NT2/D1 (cell line): ENCODE data around the gene AGO4.

ENCODE experiments used
- DNase-seq: peaks from one replicate; pipeline ENCODE4 v3.0.0-alpha.2; 2011; ENCODE audit warnings: low read depth, low spot score
- H3K27me3 ChIP-seq: 2 replicates; pipeline ENCODE4 v1.6.0; 2011; ENCODE audit warnings: mild to moderate bottlenecking; ENCODE audit not compliant: insufficient read length, insufficient read depth
- H3K36me3 ChIP-seq: 2 replicates; pipeline ENCODE4 v1.6.1; 2011; ENCODE audit warnings: mild to moderate bottlenecking, low read length, mixed read lengths; ENCODE audit not compliant: insufficient read depth, insufficient read length
- H3K4me1 ChIP-seq: 2 replicates; pipeline ENCODE4 v1.5.1; 2011; ENCODE audit not compliant: insufficient read depth, insufficient read length
- H3K4me3 ChIP-seq: 2 replicates; pipeline ENCODE4 v1.5.1; 2011; ENCODE audit warnings: low read depth; ENCODE audit not compliant: insufficient read length
- H3K9ac ChIP-seq: 2 replicates; pipeline ENCODE4 v1.6.0; 2011; ENCODE audit warnings: low read depth; ENCODE audit not compliant: insufficient read length
- H3K9me3 ChIP-seq: 2 replicates; pipeline ENCODE4 v1.5.1; 2011; ENCODE audit warnings: mild to moderate bottlenecking, low read length; ENCODE audit not compliant: insufficient read depth
- SUZ12 ChIP-seq: IDR thresholded peaks from 2 replicates; pipeline ENCODE4 v1.6.1; 2011; ENCODE audit not compliant: insufficient read length, insufficient read depth; ENCODE audit errors: extremely low read depth
- YY1 ChIP-seq: IDR thresholded peaks from 2 replicates; pipeline ENCODE4 v1.6.1; 2011; ENCODE audit not compliant: insufficient read length, insufficient read depth
- ZNF274 ChIP-seq: IDR thresholded peaks from 2 replicates; pipeline ENCODE4 v1.6.1; 2011; ENCODE audit warnings: mild to moderate bottlenecking, low read depth, low read length

The AGO4 gene

GRCh38 chr1:35825255-35825654, 17.4 kb downstream of the AGO4 start:
- Histone ChIP-seq H3K4me1 (no peaks in the 10 kb centered on the region), H3K27me3 (no peaks in the 10 kb centered on the region), H3K9ac (no peak overlapping the region), H3K36me3 (peaks cover 29% of the 10 kb centered on the region), H3K4me3 (no peak overlapping the region), H3K9me3 (no peaks in the 10 kb centered on the region)
- no peak for DNase-seq
- no peak for TF ChIP-seq ZNF274
- TF ChIP-seq YY1 = no peak
- TF ChIP-seq SUZ12 = no peak

- H3K9ac ChIP-seq = no peak overlapping the region
- no peak overlapping the region for H3K4me3 ChIP-seq
- H3K27me3 ChIP-seq = no peaks in the 10 kb centered on the region
- no peak for TF ChIP-seq YY1
- no peak for TF ChIP-seq ZNF274
- TF ChIP-seq SUZ12 = no peak
- peaks cover 50% of the 10 kb centered on the region for H3K36me3 ChIP-seq
- H3K9me3 ChIP-seq = peaks cover 6% of the 10 kb centered on the region; the same call in 1 of the 2 replicates
- no peaks in the 10 kb centered on the region for H3K4me1 ChIP-seq
- DNase-seq = no peak
These were observed 24.6 kb downstream of the AGO4 start for GRCh38 chr1:35832276-35832905.

GRCh38 chr1:35833395-35833794, 25.6 kb downstream of the AGO4 start:
- peaks cover 6% of the 10 kb centered on the region; the same call in 1 of the 2 replicates for H3K9me3 ChIP-seq
- H3K4me1 ChIP-seq = no peaks in the 10 kb centered on the region
- H3K27me3 ChIP-seq = no peaks in the 10 kb centered on the region
- TF ChIP-seq YY1 (no peak), SUZ12 (no peak), ZNF274 (no peak)
- peaks cover 43% of the 10 kb centered on the region for H3K36me3 ChIP-seq
- H3K4me3 ChIP-seq = no peak overlapping the region
- no peak overlapping the region for H3K9ac ChIP-seq
- no peak for DNase-seq

- H3K9me3 ChIP-seq = peaks cover 6% of the 10 kb centered on the region; the same call in 1 of the 2 replicates
- no peak for DNase-seq
- no peaks in the 10 kb centered on the region for H3K27me3 ChIP-seq
- H3K9ac ChIP-seq = no peak overlapping the region
- peaks cover 42% of the 10 kb centered on the region for H3K36me3 ChIP-seq
- no peaks in the 10 kb centered on the region for H3K4me1 ChIP-seq
- TF ChIP-seq ZNF274 (no peak), YY1 (no peak), SUZ12 (no peak)
- H3K4me3 ChIP-seq = no peak overlapping the region
These were observed 26.4 kb downstream of the AGO4 start for GRCh38 chr1:35834218-35834617.

GRCh38 chr1:35835398-35835797, 27.6 kb downstream of the AGO4 start:
- Histone ChIP-seq H3K4me3 (no peak overlapping the region), H3K27me3 (no peaks in the 10 kb centered on the region), H3K4me1 (no peaks in the 10 kb centered on the region), H3K9ac (no peak overlapping the region), H3K9me3 (peaks cover 6% of the 10 kb centered on the region; the same call in 1 of the 2 replicates), H3K36me3 (peaks cover 42% of the 10 kb centered on the region)
- peak; percentile 22 for DNase-seq
- no peak for TF ChIP-seq YY1
- no peak for TF ChIP-seq ZNF274
- no peak for TF ChIP-seq SUZ12

GRCh38 chr1:35836734-35837133, 28.9 kb downstream of the AGO4 start:
- H3K9me3 ChIP-seq = peaks cover 6% of the 10 kb centered on the region; the same call in 1 of the 2 replicates
- no peak overlapping the region for H3K9ac ChIP-seq
- H3K4me3 ChIP-seq = no peak overlapping the region
- no peak for TF ChIP-seq SUZ12
- TF ChIP-seq ZNF274 = no peak
- TF ChIP-seq YY1 = no peak
- no peaks in the 10 kb centered on the region for H3K4me1 ChIP-seq
- peaks cover 49% of the 10 kb centered on the region for H3K36me3 ChIP-seq
- no peak for DNase-seq
- H3K27me3 ChIP-seq = no peaks in the 10 kb centered on the region

- Histone ChIP-seq H3K9me3 (peaks cover 6% of the 10 kb centered on the region; the same call in 1 of the 2 replicates), H3K4me3 (no peak overlapping the region), H3K9ac (no peak overlapping the region), H3K27me3 (no peaks in the 10 kb centered on the region), H3K36me3 (peaks cover 44% of the 10 kb centered on the region), H3K4me1 (no peaks in the 10 kb centered on the region)
- TF ChIP-seq SUZ12 = no peak
- no peak for TF ChIP-seq ZNF274
- TF ChIP-seq YY1 = no peak
- DNase-seq = no peak
These were observed 31.0 kb downstream of the AGO4 start for GRCh38 chr1:35838693-35839245.
